WI38 (cell line): Measurements from ENCODE around the gene SLC5A9.

Experiments
- H3K4me3 ChIP-seq: 2 replicates; pipeline ENCODE4 v1.5.1; 2011; ENCODE audit warnings: low read depth, mild to moderate bottlenecking, control low read depth, low read length
- CTCF ChIP-seq: IDR thresholded peaks from 2 replicates; pipeline ENCODE4 v1.5.1; 2012; ENCODE audit warnings: low read depth, mild to moderate bottlenecking, control low read depth, low read length

SLC5A9 gene

GRCh38 chr1:48221657-48222056 is 859 bp upstream of the SLC5A9 start:
- TF ChIP-seq CTCF: no peak
- no peak overlapping the region for H3K4me3 ChIP-seq

- H3K4me3 ChIP-seq: no peak overlapping the region
- TF ChIP-seq CTCF: no peak
These were observed 1.1 kb downstream of the SLC5A9 start for GRCh38 chr1:48223366-48224240.

GRCh38 chr1:48224791-48225190 is 2.3 kb downstream of the SLC5A9 start:
- no peak overlapping the region for H3K4me3 ChIP-seq
- TF ChIP-seq CTCF: no peak

- H3K4me3 ChIP-seq: no peak overlapping the region
- no peak for TF ChIP-seq CTCF
These were observed 3.1 kb downstream of the SLC5A9 start for GRCh38 chr1:48225579-48225978.

- H3K4me3 ChIP-seq: no peak overlapping the region
- TF ChIP-seq CTCF: no peak
These were observed 4.9 kb downstream of the SLC5A9 start for GRCh38 chr1:48227165-48228013.

- no peak overlapping the region for H3K4me3 ChIP-seq
- no peak for TF ChIP-seq CTCF
These were observed 5.6 kb downstream of the SLC5A9 start for GRCh38 chr1:48228156-48228555.

- no peak for TF ChIP-seq CTCF
- H3K4me3 ChIP-seq: no peak overlapping the region
These were observed 6.8 kb downstream of the SLC5A9 start for GRCh38 chr1:48229317-48229716.
